GM21381 (cell line): ENCODE measurements around the gene ANKMY2.
"Not testable (repeated sequence)": the region's sequence is repeated elsewhere in the genome, so short reads cannot be mapped to it uniquely, and the experiment has no call there.

Experiments used
- ATAC-seq: cut with Tn5 transposase; IDR thresholded peaks from one replicate; pipeline ENCODE4 v1.9.1; 2021; ENCODE audit warnings: mild to moderate bottlenecking, moderate library complexity; ENCODE audit not compliant: unreplicated experiment

Gene ANKMY2

GRCh38 chr7:16627236-16627635 is 18.3 kb downstream of the ANKMY2 start:
- no peak for ATAC-seq

- no peak for ATAC-seq
Measured at GRCh38 chr7:16626388-16626787, 19.2 kb downstream of the ANKMY2 start.

GRCh38 chr7:16619979-16620408 is 25.6 kb downstream of the ANKMY2 start:
- ATAC-seq, result peak; percentile 80

- ATAC-seq, result no peak
Measured at GRCh38 chr7:16616542-16616941, 29.0 kb downstream of the ANKMY2 start.

GRCh38 chr7:16616122-16616521 is 29.4 kb downstream of the ANKMY2 start:
- no peak for ATAC-seq

DNA sequence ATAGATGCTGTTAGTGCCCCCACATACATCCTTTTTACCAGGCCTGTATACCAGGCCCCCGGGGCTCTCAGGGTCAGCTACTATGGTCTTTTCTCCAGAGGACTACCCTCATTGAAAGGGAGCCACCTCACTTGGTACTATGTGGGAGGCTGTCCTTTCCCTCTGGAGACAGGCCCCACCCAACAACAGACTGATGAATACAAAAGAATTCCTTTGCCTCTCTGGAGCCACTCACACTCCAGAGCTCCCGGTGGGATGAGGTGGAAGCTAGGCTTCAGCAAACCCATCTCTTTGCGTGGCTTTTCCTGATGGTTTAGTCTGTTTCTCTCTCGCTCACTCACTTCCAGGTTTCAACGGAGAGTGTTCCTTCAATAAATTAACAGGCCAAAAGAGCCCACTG is 30.3 kb downstream of the ANKMY2 start:
- no peak for ATAC-seq

GRCh38 chr7:16611711-16612110 is 33.8 kb downstream of the ANKMY2 start:
- ATAC-seq, result no peak

- peak; percentile 93 for ATAC-seq
Measured at GRCh38 chr7:16609842-16610450, 35.6 kb downstream of the ANKMY2 start.

- no peak for ATAC-seq
Measured at GRCh38 chr7:16606704-16607103, 38.9 kb downstream of the ANKMY2 start.

DNA sequence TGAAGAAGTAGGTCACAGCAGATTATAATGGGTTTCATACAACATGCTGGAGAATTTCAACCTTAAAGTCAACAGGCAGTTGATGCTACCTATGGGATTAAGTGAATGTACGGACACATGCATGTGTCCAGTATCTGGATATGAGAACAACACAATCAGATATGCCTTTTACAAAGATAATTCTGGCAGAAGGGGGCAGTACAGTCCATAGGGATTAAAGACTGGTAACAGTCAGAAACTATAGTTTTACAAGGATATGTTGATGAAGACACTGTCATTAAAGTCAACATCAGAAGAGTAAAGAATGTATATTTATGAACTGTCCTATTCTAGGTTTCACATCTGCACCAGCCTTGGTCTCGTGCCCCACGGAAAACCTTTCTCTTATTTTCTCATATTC is 41.5 kb downstream of the ANKMY2 start:
- ATAC-seq, result no peak

- no peak for ATAC-seq
Measured at GRCh38 chr7:16603633-16604032, 41.9 kb downstream of the ANKMY2 start.

GRCh38 chr7:16599860-16600259 is 45.7 kb downstream of the ANKMY2 start:
- no peak for ATAC-seq

- no peak for ATAC-seq
Measured at GRCh38 chr7:16598015-16598414, 47.5 kb downstream of the ANKMY2 start.

- not testable (repeated sequence) for ATAC-seq
Measured at GRCh38 chr7:16595596-16595995, 50.0 kb downstream of the ANKMY2 start.

GRCh38 chr7:16594676-16595075 is 50.9 kb downstream of the ANKMY2 start:
- no peak for ATAC-seq

GRCh38 chr7:16594061-16594460 is 51.5 kb downstream of the ANKMY2 start:
- ATAC-seq, result no peak

DNA sequence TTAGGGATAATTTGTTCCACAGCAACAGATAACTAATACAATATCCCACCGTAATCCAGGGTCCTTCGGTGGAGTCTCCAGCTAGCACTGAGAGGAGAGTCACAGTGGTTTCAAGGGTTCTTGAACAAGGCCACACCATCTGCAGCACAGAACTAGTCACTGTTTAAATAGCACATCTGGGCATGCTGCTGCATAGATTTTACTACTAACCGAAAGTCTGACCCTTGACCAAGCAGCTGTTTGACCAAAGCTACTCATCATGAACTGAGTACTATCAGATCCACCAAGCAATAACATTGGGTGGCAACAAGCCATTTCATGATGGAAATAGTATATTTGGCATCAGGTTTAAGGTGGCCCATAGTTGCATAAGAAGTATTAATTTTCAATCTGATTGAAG is 53.2 kb downstream of the ANKMY2 start:
- ATAC-seq, result no peak

- no peak for ATAC-seq
Measured at GRCh38 chr7:16590424-16590823, 55.1 kb downstream of the ANKMY2 start.

DNA sequence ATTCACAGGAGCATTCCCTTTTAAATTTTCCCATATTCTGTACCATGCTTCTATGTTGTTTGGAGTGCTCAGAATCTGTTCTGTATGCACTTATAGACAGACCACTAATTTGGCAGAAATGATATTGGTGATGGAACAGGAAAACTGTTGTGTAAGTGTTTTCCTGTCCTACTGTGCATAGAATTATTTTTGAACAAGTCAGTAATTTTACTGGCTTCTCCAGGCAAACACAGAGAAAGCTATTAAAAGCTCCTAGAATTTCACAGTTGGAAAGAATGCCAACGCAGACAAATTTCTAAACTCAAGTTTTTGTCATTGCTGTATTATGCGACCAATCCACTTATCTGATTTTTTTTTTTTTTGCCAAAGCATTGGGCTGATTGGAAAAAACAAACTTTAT is 55.7 kb downstream of the ANKMY2 start:
- no peak for ATAC-seq

DNA sequence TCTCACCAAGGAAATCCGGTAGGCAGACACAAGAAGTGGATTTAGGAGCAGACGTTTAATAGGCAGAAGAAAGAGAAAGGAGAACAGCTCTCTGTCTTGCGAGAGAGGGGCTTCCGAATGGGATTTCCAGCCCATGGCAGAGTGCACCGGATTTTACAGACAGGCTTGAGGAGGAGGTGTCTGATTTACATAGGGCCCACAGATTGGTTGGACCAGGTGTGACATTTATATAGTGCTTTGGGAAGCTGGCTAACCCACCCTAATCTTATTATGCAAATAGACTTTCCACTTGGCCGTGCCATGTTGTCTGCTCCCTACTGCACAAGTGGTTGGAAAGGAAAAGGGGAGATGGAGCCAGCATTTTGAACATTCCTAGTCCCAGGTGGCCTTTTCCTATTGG is 57.8 kb downstream of the ANKMY2 start:
- ATAC-seq, result no peak

DNA sequence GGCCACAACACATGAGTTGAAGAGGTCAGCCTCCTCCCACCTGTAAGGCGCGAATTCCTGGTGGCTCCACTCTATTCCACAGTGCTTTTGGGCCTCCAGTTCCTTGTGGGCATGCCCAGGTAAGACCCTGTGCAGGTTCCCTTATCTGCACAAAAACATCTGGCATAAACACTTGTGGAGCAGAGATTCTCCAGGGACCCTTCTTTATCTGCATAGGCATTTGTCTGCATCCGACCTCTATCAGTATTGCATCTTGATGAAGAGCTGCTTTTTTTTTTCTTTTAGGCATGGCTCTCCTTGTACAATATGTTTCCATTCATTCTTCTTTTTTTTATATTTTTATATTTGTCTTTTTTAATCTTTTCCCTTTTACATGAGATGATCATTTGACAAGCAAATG is 58.4 kb downstream of the ANKMY2 start:
- ATAC-seq, result no peak

DNA sequence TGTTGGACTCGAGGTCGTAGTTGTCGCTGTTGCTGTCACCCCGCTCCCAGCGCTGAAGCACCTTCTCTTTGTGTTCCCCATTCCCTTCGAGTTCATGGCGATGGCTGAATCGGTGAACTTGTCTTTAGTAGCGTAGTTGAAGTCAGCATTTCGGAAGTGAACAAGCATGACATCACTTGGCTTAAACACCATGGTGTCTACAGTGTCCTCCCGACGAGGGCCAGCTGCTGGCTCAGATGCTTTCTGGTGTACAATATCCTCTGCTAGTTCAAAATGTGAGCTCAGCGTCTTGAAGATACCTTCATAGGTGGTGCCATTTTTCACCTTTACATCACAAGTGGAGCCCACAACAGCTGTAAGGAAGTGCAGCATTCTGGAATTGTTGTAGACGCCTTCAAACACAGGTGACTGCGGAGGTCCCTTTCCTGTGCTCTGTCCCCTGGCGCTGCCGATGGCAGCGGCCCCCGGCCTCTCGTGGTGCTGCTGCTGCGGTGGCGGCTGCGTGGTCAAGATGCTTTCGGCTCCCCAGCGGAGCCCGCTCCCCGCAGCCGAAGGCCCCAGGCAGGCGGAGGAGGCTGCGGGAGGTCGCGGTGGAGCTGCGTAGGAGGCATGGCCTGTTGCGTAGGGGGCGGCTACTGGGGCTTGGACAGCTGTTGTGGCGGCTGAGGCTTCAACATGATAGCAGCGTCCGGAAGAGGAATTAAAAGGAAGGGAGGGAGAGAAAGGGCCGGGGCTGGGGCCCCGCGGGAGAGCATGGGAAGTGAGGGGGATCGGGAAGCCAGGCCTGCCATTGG is 59.3 kb downstream of the ANKMY2 start:
- no peak for ATAC-seq

DNA sequence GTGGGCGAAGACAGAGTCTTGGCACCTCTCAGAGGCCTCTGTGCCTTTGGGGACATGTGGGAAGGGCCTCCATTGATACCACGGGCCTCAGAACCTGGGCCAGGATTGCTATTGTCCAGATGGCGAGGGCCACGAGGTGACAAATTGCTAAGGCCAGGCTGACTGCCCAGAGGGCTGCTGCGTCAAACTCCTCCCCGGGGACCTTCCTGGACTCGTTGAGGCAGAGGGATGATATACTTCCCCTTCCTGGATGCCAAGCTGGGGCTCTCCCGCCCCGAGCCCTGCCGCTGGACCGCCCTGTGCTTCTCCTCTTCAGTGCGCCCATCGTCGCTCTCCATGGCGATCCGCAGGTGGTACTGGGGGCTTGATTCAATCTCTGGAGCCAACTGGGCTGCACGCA is 60.0 kb downstream of the ANKMY2 start:
- ATAC-seq, result no peak
